Fibroblast of peridontal ligament (primary cell): ENCODE results near the gene FKBP2.

Experiments used
- DNase-seq: peaks from one replicate; pipeline ENCODE4 v3.0.0-alpha.2; 2010; ENCODE audit errors: extremely low read depth

FKBP2 gene

DNA sequence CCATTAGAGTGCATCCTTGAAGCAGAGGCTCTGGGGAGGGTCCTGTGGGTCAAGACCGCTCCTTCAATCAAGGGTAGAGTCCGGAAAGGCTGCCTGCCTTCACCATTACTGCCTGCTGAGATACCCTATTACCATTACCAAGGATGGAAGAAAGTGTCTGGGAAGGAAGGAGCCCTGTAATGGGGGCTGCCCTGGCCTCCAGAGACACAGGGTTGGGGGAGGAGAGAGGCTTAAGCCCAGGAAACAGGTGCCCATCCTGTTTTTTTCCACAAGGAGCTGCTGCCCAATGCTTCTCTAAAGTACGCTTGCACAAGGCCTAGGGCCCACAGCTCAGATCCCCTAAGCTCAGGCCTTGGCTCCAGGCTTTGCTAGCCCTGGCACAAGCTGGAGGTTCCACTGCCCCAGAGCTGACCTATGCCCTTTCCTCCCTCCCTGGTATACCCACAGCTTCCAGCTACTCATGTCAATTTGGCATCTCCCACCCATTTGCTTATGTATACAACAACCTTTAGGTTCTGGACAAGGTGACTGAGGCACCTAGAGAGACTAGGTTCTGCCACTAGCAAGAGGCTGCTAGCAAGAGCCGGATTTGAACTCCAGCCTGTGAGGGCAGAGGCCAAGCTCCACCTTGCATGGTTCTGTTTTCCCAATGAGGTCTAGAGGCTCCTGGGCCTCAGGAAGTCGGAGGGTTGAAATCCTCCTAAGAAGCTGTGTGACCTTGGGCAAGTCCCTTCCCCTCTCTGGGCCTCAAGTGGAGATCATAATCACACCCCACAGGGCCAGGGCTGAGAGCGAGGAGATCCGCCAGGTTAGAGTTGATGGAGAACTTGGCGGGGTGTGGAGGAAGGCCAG lies 8.9 kb downstream of the FKBP2 start:
- no peak for DNase-seq

DNA sequence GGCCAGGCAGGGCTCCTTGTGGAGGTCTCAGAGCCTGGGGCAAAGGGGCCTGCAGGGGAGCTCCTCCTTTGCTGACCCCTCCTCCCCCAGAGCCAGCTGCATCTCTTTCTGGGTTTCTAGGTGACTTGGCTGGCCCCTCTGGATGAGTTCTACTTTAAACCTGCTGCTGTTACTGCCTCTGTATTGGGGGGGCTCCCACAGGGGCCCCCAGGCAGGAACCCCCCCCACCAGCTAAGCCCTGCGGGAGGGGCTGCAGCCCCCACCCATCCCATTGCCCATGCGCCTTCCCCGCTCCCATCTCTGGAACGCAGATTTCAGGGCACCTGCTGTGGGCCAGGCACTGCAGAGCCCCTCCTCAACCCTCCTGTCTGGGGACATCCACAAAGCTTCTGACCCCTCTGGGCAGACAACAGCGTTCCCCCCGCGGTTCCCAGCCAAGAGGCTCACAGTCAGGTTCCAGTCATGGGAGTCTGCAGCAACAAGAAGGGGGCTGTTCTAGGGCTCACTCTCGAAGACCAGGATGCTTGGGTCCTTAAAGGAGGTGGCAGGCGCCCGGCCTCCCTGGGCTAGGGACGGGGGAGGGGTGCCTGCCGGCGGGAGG lies 9.6 kb downstream of the FKBP2 start:
- no peak for DNase-seq

- DNase-seq: no peak
These were observed 10.3 kb downstream of the FKBP2 start, which contains the start of gene PLCB3 for GRCh38 chr11:64251016-64251752. Gene PLCB3, plus strand, starts transcription at chr11:64251530. Its CDS starts 120 bp downstream, at chr11:64251650.

DNA sequence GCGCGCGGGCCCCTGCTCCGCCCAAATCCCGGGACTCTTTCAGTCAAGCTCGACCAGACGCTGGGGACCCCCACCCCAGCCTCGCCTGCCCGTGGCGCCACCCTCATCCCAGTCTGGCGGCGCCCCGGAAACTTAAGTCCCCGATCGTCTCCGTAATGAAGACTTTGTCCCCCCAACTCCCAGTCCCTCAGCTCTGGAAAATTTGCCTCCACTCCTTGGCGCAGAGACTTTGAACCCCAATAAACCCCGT lies 10.8 kb downstream of the FKBP2 start:
- DNase-seq: no peak

- no peak for DNase-seq
These were observed 11.3 kb downstream of the FKBP2 start for GRCh38 chr11:64252003-64252872.

- no peak for DNase-seq
These were observed 12.1 kb downstream of the FKBP2 start for GRCh38 chr11:64253043-64253442.

DNA sequence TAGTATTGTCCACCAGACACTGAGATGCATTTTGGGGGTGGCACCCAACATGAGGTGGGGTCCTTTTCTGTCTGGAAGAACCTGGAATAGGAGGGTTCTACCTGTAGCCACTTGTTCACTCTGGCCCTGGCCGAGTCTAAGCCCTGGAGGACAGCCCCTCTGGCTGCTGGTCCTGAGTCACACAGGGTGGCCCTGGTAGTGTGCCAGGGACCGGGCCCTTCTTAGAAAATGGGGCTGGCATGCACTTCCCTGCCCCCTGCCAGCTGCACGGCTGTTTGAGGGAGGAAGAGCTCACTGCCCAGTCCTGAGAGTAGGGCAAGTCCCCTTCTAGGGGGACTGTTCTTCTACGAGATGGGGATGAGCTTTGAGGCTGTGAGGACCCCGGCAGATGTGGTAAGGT lies 12.6 kb downstream of the FKBP2 start:
- no peak for DNase-seq

GRCh38 chr11:64254326-64254725 lies 13.4 kb downstream of the FKBP2 start:
- no peak for DNase-seq

DNA sequence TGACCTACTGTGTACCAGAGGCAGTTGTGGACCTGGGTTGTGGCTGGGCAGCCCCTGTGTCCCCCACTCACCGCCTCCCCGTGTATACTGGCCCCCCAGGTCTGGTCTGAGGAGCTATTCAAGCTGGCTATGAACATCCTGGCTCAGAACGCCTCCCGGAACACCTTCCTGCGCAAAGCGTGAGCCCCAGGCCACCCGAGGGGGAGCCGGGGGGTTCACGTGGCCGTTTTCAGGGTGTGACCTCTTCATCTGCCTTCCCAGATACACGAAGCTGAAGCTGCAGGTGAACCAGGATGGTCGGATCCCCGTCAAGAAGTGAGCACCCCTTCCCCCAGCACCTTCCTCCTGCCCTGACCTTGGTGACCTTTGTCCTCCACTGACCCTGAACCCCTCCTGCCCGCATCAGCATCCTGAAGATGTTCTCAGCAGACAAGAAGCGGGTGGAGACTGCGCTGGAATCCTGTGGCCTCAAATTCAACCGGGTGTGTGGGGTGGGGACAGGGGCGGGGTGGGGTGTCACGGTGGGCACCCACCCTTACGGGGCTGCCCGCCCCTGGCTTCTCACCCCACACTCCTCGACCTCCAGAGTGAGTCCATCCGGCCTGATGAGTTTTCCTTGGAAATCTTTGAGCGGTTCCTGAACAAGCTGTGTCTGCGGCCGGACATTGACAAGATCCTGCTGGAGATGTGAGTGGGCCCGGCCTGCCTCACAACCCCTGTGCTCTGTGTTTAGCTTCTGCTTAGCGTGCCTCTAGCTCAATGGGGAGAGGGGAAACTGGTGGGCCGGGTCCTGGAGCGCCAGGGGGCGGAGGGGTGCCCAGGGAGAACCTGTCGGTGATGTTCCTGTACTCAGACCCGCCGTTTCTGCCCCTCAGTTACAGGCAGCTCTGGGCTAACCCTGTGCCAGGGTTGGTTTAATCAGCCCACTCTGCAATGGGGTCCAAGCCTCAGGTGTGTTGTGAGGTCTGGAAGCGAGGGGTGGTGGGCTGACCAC lies 14.5 kb downstream of the FKBP2 start:
- DNase-seq: no peak

DNA sequence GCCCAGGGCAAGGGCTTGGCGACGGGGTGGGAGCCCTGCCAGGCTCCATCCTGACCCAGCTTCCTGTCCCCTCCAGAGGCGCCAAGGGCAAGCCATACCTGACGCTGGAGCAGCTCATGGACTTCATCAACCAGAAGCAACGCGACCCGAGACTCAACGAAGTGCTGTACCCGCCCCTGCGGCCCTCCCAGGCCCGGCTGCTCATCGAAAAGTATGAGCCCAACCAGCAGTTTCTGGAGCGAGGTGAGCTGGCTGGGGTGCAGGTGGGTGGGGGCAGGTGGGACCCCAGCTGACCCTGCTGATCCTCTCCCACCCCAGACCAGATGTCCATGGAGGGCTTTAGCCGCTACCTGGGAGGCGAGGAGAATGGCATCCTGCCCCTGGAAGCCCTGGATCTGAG lies 15.4 kb downstream of the FKBP2 start:
- no peak for DNase-seq

- DNase-seq: no peak
These were observed 17.5 kb downstream of the FKBP2 start for GRCh38 chr11:64258356-64258755.

DNA sequence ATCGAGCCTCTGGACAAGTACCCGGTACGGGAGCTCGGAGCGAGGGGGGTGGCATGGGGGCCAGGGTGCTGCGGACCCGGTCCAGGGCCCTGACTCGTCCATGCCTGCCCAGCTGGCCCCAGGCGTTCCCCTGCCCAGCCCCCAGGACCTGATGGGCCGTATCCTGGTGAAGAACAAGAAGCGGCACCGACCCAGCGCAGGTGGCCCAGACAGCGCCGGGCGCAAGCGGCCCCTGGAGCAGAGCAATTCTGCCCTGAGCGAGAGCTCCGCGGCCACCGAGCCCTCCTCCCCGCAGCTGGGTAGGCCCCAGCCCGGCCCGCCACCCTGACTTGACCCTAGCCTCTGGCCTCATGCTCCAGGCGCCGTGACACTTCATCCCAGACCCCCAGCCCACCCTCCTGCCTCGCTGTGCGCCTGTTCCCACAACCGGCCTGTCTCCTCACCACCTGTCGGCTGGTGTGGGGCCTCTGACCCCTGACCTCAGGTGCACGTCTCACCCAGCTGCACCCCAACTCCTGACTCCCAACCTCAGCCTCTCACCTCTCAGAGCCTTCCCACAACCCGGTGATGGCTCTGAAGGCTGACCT lies 18.1 kb downstream of the FKBP2 start:
- DNase-seq: no peak

GRCh38 chr11:64259533-64260067 lies 18.7 kb downstream of the FKBP2 start:
- DNase-seq: no peak

- no peak for DNase-seq
These were observed 19.3 kb downstream of the FKBP2 start for GRCh38 chr11:64260147-64260708.

- DNase-seq: no peak
These were observed 20.7 kb downstream of the FKBP2 start for GRCh38 chr11:64261556-64262080.

DNA sequence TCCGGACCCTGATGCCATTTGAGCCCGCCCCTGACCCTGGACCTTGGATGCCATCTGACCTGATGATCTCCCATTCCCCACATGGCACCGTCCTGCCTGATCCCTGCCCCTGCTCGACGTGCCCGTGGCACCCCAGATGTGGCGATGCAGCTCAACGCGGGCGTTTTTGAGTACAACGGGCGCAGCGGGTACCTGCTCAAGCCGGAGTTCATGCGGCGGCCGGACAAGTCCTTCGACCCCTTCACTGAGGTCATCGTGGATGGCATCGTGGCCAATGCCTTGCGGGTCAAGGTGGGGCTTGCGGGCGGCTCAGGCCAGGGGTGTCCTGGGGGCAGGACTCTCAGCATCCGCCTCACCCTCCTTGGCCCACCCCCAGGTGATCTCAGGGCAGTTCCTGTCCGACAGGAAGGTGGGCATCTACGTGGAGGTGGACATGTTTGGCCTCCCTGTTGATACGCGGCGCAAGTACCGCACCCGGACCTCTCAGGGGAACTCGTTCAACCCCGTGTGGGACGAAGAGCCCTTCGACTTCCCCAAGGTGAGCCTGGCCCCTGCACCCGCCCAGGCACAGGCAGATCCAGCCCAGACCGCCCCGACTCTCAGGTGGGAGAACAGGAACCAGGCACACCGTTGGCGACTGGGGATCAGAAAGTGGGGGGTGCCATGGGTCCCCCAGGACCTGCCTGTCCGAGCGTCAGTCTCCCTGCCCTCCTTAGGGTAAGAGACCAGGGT lies 21.5 kb downstream of the FKBP2 start:
- DNase-seq: no peak

GRCh38 chr11:64263021-64263946 lies 22.4 kb downstream of the FKBP2 start:
- DNase-seq: no peak

DNA sequence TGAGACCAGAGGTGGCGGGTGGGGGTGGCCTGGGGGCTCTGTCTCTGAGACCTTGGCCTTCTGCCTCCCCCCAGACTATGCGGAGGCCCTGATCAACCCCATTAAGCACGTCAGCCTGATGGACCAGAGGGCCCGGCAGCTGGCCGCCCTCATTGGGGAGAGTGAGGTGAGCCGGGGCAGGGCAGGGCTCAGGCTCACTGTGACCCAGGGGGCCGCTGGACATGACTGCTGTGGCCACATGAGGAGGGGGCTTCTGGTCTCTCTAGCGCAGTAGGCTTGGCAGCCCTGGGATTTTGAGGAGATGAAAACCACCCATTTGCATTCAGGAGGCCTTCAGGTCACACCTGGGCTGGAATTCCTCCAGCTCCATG lies 23.0 kb downstream of the FKBP2 start:
- DNase-seq: no peak
